T-helper 2 cell (primary cell): ENCODE measurements around the gene RAD52.

Experiments used
- DNase-seq, 5 experiments: peaks; one replicate each; pipeline versions ENCODE4 v3.0.0 to v3.0.0-alpha.2; 2012 to 2022

RAD52 gene

DNA sequence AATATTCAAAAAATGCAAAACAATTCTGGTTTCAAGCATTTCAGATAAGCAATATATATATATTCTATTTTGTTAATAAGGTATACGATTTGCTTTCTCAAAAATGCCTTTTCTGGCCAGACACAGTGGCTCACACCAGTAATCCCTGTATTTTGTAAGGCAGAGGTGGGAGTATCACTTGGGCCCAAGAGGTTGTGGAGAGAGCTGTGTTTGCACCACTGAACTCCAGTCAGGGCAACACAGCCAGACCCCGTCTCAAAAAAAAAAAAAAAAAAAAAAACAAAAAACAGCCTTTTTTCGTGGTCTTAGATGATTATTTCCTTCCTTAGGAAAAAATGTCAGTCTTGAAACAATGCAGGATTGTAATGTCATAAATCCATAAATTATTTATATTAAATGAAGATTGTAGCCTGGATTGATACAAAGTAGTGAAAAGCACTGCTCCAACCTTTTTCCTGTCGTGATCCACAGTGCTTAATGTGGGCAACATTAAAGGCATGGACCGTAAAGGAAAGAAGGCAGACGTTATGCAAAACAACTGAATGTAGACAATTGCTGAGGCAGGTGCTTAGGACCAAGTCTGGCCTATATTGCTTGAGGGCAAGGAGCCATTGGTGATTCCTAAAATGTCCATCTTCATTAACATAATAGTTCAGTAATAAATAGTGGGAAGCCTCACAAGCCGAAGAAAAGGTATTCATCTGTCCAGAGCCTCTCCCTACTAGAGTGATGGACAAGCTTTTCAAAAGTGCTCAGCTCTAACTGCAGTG, 36.8 kb downstream of the RAD52 start:
- no peak for DNase-seq

DNA sequence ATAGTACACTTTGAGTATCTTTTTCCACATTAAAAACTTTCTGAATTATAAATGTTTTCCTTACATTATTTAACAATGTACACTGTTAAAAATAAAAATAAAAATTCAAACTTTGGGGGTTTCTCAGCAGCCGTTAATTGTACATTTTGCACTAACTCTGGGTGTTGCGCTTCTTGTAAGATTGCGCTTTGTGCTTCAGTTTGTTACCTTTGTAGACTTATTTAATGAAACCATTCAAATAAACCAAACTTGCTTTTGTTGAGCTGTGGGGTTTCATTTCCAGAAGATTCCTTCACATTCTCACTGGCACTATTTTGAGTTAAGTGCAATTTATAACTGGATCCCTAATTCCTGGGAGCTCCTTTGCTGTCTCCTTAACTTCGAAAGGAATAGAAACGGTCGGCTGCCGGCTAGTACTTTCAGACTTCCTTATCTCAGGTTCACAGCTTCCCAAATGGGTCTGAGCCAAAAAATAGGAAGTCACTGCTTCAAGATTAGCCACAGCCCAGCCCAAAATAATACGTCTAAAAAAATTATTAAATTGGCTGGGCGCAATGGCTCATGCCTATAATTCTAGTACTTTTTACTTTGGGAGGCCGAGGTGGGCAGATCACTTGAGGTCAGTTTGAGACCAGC, 38.2 kb downstream of the RAD52 start:
- DNase-seq, result no peak

DNA sequence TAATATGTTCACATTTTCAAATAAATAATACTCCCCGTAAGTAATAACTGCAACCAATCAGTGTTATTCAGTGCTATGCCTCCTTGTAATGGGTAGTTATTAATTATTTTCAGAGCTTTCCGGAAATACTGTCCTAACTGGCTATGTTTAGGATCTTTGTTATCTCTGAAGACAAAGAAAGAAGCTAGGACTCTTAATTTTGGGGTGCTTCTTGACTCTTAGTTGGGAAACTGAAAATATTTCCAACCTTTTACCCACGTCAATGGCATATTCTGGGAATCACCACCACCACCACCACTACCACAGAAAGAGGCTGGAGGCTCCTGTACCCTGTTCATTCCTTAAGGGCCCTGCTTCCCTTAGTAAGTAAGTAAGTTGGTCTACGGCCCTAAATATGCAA, 39.1 kb downstream of the RAD52 start:
- no peak for DNase-seq

DNA sequence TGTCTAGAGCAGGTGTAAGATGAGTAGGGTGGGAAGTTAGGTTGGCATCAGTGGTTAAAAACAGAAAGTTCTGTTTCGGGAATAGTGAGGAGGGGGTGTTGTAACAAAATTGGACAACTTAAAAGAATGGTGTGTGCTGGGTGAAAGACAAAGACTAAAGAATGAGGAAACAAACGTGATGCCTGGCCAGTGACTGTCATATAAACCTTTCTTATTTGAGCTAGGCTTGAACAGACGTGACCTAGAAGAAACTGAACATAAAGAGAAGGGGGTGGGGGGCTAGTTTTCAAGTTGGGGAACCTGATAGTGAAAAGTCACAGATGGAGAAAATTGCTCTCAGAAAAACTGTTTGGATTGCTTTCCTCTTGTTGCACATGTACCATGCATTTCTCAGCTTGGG, 39.6 kb downstream of the RAD52 start:
- no peak for DNase-seq

DNA sequence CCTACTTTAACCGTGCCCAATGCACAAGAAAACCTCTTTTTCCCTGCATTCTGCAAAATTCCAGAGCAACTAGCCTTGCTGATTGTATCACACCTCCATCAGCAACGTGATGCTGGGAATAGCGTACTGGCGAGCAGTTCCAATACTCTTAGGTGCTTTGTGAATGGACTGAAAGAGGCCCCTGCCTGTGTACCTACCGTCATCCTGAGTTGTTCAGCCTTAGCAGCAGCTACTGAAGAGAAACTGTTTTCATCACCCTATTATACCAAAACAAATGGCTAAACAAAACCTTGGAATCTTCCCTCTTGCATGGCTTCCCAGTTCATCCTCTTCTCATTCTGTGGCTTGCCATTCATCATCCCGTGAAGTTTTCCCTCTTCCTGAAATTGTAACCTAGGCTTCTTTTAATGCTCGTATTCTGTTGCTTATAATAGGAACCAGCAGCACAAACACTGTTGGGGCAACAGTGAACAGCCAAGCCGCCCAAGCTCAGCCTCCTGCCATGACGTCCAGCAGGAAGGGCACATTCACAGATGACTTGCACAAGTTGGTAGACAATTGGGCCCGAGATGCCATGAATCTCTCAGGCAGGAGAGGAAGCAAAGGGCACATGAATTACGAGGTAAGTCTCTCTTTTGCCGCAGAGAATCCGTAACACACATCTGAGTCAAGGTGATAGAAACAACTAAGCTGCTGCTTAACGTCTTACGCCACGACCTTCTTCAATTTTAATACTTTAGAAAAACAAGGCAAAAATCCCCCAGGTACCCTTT, 41.9 kb downstream of the RAD52 start:
- no peak for DNase-seq

DNA sequence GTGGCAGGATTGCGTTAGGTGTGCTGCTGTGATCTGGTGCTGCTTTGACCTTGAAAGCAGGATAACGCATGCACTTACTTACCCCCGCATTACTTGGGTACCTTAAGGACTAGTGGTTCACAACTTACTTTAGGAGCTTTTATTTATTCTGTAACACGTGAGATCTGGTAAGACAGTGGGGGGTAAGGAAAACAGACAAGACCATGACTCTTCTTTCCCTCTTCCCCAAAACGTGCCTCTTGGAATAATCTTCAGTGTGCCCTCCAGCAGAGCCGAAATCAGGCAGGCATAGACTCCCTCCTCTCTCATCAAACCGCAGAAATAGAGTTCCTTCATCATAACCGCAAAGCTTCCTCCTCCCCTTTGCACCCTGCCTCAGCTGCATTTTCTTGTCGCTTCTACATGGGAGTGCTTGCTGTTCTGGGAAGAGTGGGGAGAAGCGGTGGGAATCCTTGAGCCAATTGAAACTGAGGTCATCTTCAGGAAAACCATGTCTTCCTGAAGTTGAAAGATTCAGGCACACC, 43.4 kb downstream of the RAD52 start:
- peak in 2 of 5 experiments; percentile 6 to 19 for DNase-seq

DNA sequence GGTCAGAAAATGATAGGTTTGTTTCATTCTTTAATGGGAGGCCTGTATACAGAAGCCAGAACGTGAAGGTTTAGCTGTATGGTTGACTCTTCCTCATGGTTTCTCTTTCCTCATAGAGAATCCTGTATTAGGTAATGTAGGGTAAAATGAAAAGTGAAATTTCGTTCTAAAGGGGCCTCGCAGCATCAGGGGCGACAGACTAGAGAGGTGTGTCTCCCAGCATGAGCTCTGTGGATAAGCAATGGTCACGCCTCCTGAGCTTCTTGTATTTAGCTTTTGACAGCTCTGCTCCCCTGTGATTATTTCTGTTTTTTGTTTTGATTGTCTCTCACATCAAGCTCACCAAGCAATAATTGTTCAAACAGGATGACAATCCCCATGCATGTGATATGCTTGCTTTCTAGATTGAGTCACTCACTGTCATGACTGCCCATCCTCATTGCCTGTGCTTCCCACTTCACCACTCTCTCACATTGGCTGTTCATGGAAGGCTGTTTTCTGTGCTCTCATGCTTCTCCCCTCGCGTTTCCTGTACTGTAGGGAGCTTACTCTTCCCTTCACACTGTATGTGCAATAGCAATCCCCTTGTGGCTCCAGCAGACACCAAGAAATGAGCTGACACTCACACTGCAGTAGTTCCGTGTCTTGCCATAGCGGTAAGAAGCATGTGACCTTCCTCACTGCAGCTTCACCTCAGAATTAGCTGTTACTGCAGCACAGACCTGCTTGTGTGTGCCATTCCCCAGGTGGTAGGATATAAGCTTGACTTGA, 44.0 kb downstream of the RAD52 start:
- DNase-seq, result peak in 2 of 5 experiments; percentile 13 to 62

DNA sequence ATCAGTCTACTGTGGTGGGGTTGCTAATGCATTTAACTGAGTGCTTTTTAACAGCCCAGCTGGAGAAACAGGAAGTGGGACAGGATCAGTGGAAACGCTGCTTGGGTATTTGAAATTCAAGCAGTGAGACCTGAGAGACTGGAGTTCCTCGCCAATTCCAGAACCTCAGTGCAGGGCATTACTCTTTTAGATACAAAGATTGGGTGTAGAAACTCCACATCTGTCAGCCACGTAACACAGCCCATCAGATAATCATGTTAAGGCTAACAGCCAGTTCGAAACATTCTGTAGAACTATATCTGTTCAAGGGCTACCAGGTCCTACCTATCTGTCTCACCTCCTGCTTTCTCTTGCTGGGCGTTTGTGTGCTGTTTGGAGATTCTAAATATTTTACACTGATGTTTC, 45.5 kb downstream of the RAD52 start:
- DNase-seq, result no peak

DNA sequence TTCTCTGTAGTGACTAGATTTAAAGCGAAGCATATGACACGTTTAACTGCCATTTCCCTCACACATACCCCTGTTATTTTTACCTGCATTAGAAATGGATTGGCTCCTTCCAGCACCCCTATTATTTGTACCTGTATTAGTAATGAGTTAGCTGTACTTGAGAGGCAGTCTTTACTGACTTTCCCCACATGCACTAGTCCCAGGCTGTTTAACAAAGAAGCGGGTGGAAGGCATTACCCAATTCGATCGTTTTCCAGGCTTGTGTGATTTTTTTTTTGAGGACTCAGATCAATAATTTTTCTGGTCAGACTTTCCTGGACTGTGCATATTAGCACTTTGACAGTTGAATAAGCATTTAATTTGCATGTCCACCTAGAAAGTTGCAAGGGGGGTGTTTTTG, 46.4 kb downstream of the RAD52 start:
- no peak for DNase-seq

DNA sequence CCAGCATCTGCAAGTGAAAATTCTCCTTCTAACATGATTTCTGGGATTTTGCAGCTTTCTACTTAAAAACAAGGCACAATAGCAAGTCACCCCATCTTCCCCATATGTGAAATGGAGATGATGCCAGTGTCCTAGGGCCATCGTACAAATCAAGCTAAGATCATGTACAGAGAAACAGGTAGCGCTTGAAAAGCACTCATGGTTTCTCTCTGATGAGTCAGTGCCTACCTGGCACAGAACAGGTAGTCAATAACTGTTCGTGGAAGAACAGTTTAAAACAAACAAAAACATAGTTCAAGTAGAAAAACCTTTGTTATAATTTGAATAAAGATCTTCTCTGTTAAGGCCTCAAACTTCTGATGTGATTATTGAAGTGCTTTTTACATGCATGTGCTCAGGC, 46.9 kb downstream of the RAD52 start:
- DNase-seq, result no peak

DNA sequence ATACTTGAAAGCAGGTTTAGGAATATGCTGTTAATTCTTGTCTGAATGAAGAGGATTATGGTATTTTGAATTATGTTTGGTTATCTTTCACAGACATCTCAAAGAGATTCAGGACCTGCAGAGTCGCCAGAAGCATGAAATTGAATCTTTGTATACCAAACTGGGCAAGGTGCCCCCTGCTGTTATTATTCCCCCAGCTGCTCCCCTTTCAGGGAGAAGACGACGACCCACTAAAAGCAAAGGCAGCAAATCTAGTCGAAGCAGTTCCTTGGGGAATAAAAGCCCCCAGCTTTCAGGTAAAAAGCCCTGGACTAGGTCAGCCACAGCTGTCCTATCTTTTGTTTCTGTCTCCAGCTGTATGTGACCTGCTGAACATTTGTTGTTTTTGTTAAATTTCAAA, 52.1 kb downstream of the RAD52 start:
- no peak for DNase-seq

DNA sequence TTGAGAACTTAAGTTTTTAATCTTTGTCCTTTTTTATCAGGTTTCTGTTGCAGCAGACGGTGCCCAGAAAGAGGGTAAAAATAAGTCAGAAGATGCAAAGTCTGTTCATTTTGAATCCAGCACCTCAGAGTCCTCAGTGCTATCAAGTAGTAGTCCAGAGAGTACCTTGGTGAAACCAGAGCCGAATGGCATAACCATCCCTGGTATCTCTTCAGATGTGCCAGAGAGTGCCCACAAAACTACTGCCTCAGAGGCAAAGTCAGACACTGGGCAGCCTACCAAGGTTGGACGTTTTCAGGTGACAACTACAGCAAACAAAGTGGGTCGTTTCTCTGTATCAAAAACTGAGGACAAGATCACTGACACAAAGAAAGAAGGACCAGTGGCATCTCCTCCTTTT, 53.5 kb downstream of the RAD52 start:
- DNase-seq, result no peak

DNA sequence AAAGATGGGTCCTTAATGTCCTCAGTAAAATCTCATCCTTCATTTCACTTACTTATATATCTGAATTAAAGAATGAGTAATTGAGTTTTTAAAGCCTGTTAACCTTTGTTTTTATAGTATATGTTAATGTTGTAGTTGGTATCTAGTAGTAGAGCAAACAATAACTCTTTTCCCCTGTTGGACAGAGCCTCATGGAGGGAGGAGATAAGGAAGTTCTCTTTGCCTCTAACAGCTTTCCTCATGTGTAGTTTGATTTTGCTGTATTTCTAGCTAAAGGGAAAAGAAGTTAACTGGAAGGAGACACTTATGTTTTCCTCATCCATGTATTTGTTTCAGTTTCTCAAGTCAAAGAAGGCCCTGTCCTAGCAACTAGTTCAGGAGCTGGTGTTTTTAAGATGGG, 55.3 kb downstream of the RAD52 start:
- DNase-seq, result no peak

DNA sequence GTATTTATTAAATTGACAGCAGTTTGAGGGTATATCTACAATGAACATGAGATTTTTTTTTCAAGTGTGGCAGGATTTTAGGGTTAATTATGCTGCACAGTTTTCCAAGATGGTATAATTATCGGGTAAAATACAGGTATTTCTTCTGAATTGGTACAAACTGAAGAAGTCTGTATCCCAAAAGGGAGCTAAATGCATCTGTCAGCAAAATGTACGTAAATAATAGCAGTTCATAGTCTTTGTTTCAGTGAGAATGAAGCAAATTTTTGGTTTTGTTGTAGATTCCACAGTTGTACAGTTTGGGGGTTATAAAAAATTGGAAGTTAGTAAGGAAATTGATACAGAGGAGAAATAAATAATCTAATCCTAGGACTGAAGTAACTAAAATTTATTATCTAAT, 63.3 kb downstream of the RAD52 start:
- DNase-seq, result no peak

DNA sequence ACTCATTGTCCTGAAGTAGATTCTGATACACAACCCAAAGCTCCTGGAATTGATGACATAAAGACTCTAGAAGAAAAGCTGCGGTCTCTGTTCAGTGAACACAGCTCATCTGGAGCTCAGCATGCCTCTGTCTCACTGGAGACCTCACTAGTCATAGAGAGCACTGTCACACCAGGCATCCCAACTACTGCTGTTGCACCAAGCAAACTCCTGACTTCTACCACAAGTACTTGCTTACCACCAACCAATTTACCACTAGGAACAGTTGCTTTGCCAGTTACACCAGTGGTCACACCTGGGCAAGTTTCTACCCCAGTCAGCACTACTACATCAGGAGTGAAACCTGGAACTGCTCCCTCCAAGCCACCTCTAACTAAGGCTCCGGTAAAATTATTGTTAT, 63.8 kb downstream of the RAD52 start:
- no peak for DNase-seq

DNA sequence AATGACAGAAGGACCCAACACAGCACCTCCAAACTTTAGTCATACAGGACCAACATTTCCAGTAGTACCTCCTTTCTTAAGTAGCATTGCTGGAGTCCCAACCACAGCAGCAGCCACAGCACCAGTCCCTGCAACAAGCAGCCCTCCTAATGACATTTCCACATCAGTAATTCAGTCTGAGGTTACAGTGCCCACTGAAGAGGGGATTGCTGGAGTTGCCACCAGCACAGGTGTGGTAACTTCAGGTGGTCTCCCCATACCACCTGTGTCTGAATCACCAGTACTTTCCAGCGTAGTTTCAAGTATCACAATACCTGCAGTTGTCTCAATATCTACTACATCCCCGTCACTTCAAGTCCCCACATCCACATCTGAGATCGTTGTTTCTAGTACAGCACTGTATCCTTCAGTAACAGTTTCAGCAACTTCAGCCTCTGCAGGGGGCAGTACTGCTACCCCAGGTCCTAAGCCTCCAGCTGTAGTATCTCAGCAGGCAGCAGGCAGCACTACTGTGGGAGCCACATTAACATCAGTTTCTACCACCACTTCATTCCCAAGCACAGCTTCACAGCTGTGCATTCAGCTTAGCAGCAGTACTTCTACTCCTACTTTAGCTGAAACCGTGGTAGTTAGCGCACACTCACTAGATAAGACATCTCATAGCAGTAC, 64.6 kb downstream of the RAD52 start:
- DNase-seq, result no peak

DNA sequence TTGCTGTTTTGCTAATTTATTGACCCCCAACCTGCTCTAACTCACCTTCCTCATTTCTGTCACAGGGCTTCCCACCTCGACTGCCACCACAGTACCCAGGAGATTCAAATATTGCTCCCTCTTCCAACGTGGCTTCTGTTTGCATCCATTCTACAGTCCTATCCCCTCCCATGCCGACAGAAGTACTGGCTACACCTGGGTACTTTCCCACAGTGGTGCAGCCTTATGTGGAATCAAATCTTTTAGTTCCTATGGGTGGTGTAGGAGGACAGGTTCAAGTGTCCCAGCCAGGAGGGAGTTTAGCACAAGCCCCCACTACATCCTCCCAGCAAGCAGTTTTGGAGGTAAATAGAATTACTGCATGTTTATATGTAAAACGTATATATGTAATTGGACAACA, 68.8 kb downstream of the RAD52 start:
- no peak for DNase-seq

DNA sequence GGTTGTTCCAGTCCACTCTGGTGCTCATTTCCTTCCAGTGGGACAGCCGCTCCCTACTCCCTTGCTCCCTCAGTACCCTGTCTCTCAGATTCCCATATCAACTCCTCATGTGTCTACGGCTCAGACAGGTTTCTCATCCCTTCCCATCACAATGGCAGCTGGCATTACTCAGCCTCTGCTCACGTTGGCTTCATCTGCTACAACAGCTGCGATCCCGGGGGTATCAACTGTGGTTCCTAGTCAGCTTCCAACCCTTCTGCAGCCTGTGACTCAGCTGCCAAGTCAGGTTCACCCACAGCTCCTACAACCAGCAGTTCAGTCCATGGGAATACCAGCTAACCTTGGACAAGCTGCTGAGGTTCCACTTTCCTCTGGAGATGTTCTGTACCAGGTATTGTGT, 69.9 kb downstream of the RAD52 start:
- DNase-seq, result no peak

DNA sequence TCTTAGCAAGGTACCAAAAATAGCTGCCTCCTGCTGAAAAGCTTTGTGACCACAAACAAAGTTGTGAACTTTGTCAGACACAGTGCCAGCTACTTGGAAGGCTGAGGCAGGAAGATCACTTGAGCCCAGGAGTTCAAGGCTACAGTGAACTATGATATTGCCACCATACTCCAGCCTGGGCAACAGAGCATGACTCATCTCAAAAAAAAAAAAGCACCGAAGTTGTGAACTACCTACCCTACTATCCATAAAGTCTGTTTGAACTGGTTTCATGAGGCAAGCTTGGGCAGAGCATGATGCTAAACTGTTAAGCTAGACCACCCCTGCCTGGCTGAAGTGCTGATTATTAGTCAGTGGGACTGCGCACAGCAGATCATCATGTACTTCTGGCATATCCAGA, 75.5 kb downstream of the RAD52 start:
- DNase-seq, result peak in 1 of 5 experiments; percentile 55

DNA sequence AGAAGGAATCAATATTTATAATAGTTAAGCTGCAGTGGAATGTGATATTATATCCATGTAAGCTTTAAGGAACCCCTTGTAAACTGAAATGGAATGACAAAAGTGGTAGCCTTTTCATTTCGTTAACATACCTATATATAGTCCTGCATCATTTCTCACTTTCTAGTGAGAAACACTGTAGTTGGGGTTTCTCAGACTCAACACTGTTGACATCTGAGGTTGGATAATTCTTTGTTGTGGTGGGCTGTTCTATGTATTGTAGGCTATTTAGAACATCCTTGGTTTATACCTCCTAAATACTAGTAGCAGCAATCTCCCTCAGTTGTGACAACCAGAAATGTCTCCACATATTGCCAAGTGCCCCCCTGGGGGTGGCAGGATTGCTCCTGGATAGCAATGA, 79.1 kb downstream of the RAD52 start:
- DNase-seq, result peak in 2 of 5 experiments; percentile 16 to 29

DNA sequence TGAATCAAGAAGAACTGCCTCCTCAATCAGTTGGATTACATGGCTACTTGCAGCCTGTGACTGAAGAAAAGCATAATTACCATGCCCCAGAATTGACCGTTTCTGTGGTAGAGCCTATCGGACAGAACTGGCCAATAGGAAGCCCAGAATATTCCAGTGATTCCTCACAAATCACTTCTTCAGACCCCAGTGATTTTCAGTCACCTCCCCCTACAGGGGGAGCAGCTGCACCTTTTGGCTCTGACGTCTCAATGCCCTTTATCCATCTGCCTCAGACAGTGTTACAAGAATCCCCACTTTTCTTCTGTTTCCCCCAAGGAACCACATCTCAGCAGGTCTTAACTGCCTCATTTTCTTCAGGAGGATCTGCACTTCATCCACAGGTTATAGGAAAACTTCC, 80.8 kb downstream of the RAD52 start:
- DNase-seq, result no peak

DNA sequence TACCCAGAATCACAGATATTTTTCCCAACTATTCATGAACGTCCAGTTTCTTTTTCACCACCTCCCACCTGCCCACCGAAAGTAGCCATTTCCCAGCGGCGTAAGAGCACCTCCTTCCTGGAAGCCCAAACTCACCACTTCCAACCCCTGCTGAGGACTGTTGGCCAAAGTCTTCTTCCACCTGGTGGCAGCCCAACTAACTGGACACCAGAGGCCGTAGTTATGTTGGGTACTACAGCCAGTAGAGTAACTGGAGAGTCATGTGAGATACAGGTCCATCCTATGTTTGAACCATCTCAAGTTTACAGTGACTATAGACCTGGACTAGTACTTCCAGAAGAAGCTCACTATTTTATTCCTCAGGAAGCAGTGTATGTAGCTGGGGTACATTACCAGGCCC, 81.6 kb downstream of the RAD52 start:
- DNase-seq, result no peak
